Heart right ventricle (tissue), 16 donors: Measurements from ENCODE around the gene SH3RF2. TPM values are rescaled to one million over a fixed set of nuclear protein-coding genes. Genes with fewer than 3 reads are reported as not detected.
A peak's percentile ranks its signal among the peaks of the same experiment; 100 is the strongest.

Source experiments
- ATAC-seq, 8 donors: fragments of 200-7000 bp; cut with Tn5 transposase; one replicate each; pipeline ENCODE4 v1.9.1; 2020; ENCODE audit warnings: mild to moderate bottlenecking in 8 of 8, moderate library complexity in 8 of 8, moderate number of reproducible peaks in 1 of 8
- DNase-seq, 2 donors: peaks; one replicate each; pipeline ENCODE4 v3.0.0-alpha.2; 2020
- H3K27ac ChIP-seq, 10 donors: fragments of 200-600 bp; sonication (generic) in 2 of 10; one replicate each; pipeline versions ENCODE4 v1.5.0 to v1.8.0; 2020 to 2022; ENCODE audit warnings: mild to moderate bottlenecking in 3 of 10
- H3K27me3 ChIP-seq, 7 donors: fragments of 200-600 bp; one replicate each; pipeline ENCODE4 v1.8.0; 2021 to 2022; ENCODE audit warnings: mild to moderate bottlenecking in 2 of 7
- H3K36me3 ChIP-seq, 9 donors: fragments of 200-600 bp; sonication (generic) in 1 of 9; one replicate each; pipeline versions ENCODE4 v1.5.0 to v1.8.0; 2020 to 2022; ENCODE audit warnings: mild to moderate bottlenecking in 2 of 9
- H3K4me1 ChIP-seq, 9 donors: fragments of 200-600 bp; sonication (generic) in 1 of 9; one replicate each; pipeline versions ENCODE4 v1.5.0 to v1.8.0; 2020 to 2022; ENCODE audit warnings: mild to moderate bottlenecking in 4 of 9
- H3K4me3 ChIP-seq, 10 donors: fragments of 200-600 bp; sonication (generic) in 2 of 10; one replicate each; pipeline versions ENCODE4 v1.5.0 to v1.8.0; 2020 to 2022; ENCODE audit warnings: mild to moderate bottlenecking in 7 of 10, moderate library complexity in 2 of 10
- H3K9me3 ChIP-seq, 11 donors: fragments of 200-600 bp in 10 of 11; sonication (generic) in 2 of 11; one replicate each; pipeline versions ENCODE4 v1.5.0 to v1.8.0; 2013 to 2022; ENCODE audit warnings: mild to moderate bottlenecking in 2 of 11, control low read depth in 1 of 11, moderate library complexity in 1 of 11
- CTCF ChIP-seq, 9 donors: fragments of 200-600 bp; sonication (generic) in 2 of 9; IDR thresholded peaks; one replicate each; pipeline versions ENCODE4 v1.5.0 to v1.8.0; 2021 to 2022; ENCODE audit warnings: antibody characterized with exemption in 9 of 9, mild to moderate bottlenecking in 5 of 9, moderate library complexity in 1 of 9
- WGBS, 2 donors: extraction: QIAGEN DNeasy Blood & Tissue Kit; methylation state at CpG; one replicate each; pipeline ENCODE4 v1.1.7; 2013; ENCODE audit warnings: inconsistent platforms in 1 of 2; 5-methylcytosine and 5-hydroxymethylcytosine counted together
- intact Hi-C, 10 donors: fragments of 100-400 bp; cut with DNase I; formaldehyde crosslinking; loops; one replicate each; pipeline versions ENCODE4 v1.11.1 to v1.14.2; 2022
- polyA plus RNA-seq, 2 donors: library from polyadenylated mRNA; stranded (reverse); fragments of 200-250 nt; gene quantifications; one replicate each; pipeline ENCODE4 v1.2.3, GENCODE V29; 2013
- total RNA-seq, 10 donors: library from RNA; stranded (reverse); fragmentation: NEBNext Ultra II Directional in 3 of 10; extraction: Animal tissue kit (Norgen Biotek cat#: 25700) in 3 of 10; gene quantifications; one replicate each; pipeline versions ENCODE4 v1.2.1 to v1.2.4, GENCODE V29; 2021 to 2023
- donor health status: Arrhythmogenic right ventricular cardiomyopathy.
- donor health status: ischemic (EF 13 %, LVEDD 7.1; RV severe dilation, severe dysfunction).
- donor health status: healthy with polysubstance abuse.
- donor health status: DM: no; HTN: yes; CAD: no.
- donor health status: DM: no; HTN: no; CAD: no.
- donor health status: ischemic (EF 25% LVEDD 6.9; RV normal size, moderate dysfunction).
- donor health status: ischemic (EF 25% LVEDD 5.7; RV mildly dilated, moderate dysfunction).
- donor health status: healthy.
- donor health status: DM: yes; HTN: yes; CAD: no.
- donor health status: Ischemic cardiomyopathy.
- donor health status: ischemic (EF 35%, LVEDD 5.7; RV mildly dilated, moderate dysfunction).
- donor health status: nonischemic (EF 11% LVEDD 7.7; RV severe dilation, severe dysfunction).
- donor health status: DM: yes; HTN: yes; CAD: no.
- donor health status: PGD.
- donor health status: ischemic (EF 29% LVEDD 5.4; RV normal size, mild dysfunction).
- donor health status: nonischemic (EF 23%, LVEDD 6.1; RV moderate dilation, normal function).

The SH3RF2 gene
- total and polyA plus RNA-seq, 12 donors, result 32.9 to 887 (median 219) TPM

GRCh38 chr5:145943674-145944121 is 7.3 kb downstream of the SH3RF2 start:
- no peak for ATAC-seq
- peaks cover 0 to 32% (median 18%) of the 10 kb centered on the region in 9 donors for H3K4me1 ChIP-seq

GRCh38 chr5:145944328-145944727 is 8.0 kb downstream of the SH3RF2 start:
- WGBS, 2 donors, result 78 to 79% methylated on average over 3 of the region's 3 CpGs
- Histone ChIP-seq H3K36me3 (no peaks in the 10 kb centered on the region), H3K4me1 (peaks cover 0 to 32% (median 14%) of the 10 kb centered on the region in 9 donors), H3K27me3 (peaks cover 0 to 14% (median 0%) of the 10 kb centered on the region in 7 donors), H3K9me3 (no peaks in the 10 kb centered on the region), H3K4me3 (no peak overlapping the region), H3K27ac (no peak overlapping the region)
- DNase-seq (no peak), ATAC-seq (no peak)
- TF ChIP-seq CTCF (IDR thresholded peaks at IDR 0.05), result no peak
- intact Hi-C loops, result no loop called here

More at GRCh38 chr5:145943674-145944121, 7.3 kb downstream of the SH3RF2 start:
- Histone ChIP-seq H3K36me3 (no peaks in the 10 kb centered on the region), H3K27me3 (peaks cover 0 to 14% (median 0%) of the 10 kb centered on the region in 7 donors), H3K4me3 (no peak overlapping the region), H3K9me3 (no peaks in the 10 kb centered on the region), H3K27ac (no peak overlapping the region)
- intact Hi-C loops, result no loop called here
- no peak for TF ChIP-seq CTCF (IDR thresholded peaks at IDR 0.05)
- WGBS, 2 donors, result 49 to 61% methylated on average over 2 of the region's 2 CpGs
- DNase-seq, result no peak

GRCh38 chr5:145945620-145946111 is 9.3 kb downstream of the SH3RF2 start:
- peak in 2 of 8 donors; percentile 10 to 20 for ATAC-seq
- no peak for TF ChIP-seq CTCF (IDR thresholded peaks at IDR 0.05)
- peaks cover 0 to 34% (median 15%) of the 10 kb centered on the region in 9 donors for H3K4me1 ChIP-seq
- H3K36me3 ChIP-seq, result no peaks in the 10 kb centered on the region
- H3K9me3 ChIP-seq, result no peaks in the 10 kb centered on the region
- H3K4me3 ChIP-seq, result no peak overlapping the region
- intact Hi-C loops, result loop anchor here in 1 of 10 donors (5.0 kb wide), 1 partner anchor 102 kb away; no protein-coding TSS in a partner anchor
- peak overlapping the region in 9 of 10 donors; percentile 4 to 62 (median 33) for H3K27ac ChIP-seq
- 46 to 57% methylated on average over 2 of the region's 2 CpGs for WGBS, 2 donors
- DNase-seq, result no peak
- peaks cover 0 to 16% (median 0%) of the 10 kb centered on the region in 7 donors for H3K27me3 ChIP-seq

- no peaks in the 10 kb centered on the region for H3K9me3 ChIP-seq
- H3K4me3 ChIP-seq, result no peak overlapping the region
- no peaks in the 10 kb centered on the region for H3K36me3 ChIP-seq
- peak; percentile 70 to 91 (median 86) for ATAC-seq
- peaks cover 0 to 16% (median 0%) of the 10 kb centered on the region in 7 donors for H3K27me3 ChIP-seq
- peak overlapping the region in 9 of 10 donors; percentile 4 to 62 (median 39) for H3K27ac ChIP-seq
- no peak for TF ChIP-seq CTCF (IDR thresholded peaks at IDR 0.05)
- H3K4me1 ChIP-seq, result peaks cover 0 to 39% (median 15%) of the 10 kb centered on the region in 9 donors
- intact Hi-C loops, result loop anchor here in 1 of 10 donors (5.0 kb wide), 1 partner anchor 101 kb away; no protein-coding TSS in a partner anchor
- peak; percentile 23 to 32 for DNase-seq
- WGBS, 2 donors, result 56 to 57% methylated on average over 4 of the region's 4 CpGs
These were observed 9.9 kb downstream of the SH3RF2 start for GRCh38 chr5:145946112-145946861.
